ENCODE results near the gene TBC1D10B.

Gene TBC1D10B

GRCh38 chr16:30357085-30357714, 13.1 kb downstream of the TBC1D10B start:
- TF ChIP-seq CTCF (IDR thresholded peaks at IDR 0.05; ENCODE audit: insufficient read depth, low read depth, low read length, missing control alignments) = no peak
- no peak for DNase-seq (ENCODE audit: low read depth)
- H3K4me3 ChIP-seq (ENCODE audit: low read depth, low read length) = no peak overlapping the region

GRCh38 chr16:30356401-30357084, 13.8 kb downstream of the TBC1D10B start:
- no peak for DNase-seq (ENCODE audit: low read depth)
- peak overlapping the region; percentile 96 for H3K4me3 ChIP-seq (ENCODE audit: low read depth, low read length)
- no peak for TF ChIP-seq CTCF (IDR thresholded peaks at IDR 0.05; ENCODE audit: insufficient read depth, low read depth, low read length, missing control alignments)

- TF ChIP-seq CTCF (IDR thresholded peaks at IDR 0.05; ENCODE audit: insufficient read depth, low read depth, low read length, missing control alignments) = no peak
- peak overlapping the region; percentile 96 for H3K4me3 ChIP-seq (ENCODE audit: low read depth, low read length)
- no peak for DNase-seq (ENCODE audit: low read depth)
Observed at GRCh38 chr16:30355954-30356308, 14.4 kb downstream of the TBC1D10B start.

GRCh38 chr16:30355144-30355953, 14.9 kb downstream of the TBC1D10B start, which contains the start of gene CD2BP2:
Gene CD2BP2, minus strand, starts transcription at chr16:30355308. Its CDS starts 627 bp downstream, at chr16:30354681.
- DNase-seq (ENCODE audit: low read depth) = peak; percentile 98
- TF ChIP-seq CTCF (IDR thresholded peaks at IDR 0.05; ENCODE audit: insufficient read depth, low read depth, low read length, missing control alignments) = no peak

GRCh38 chr16:30354423-30355143, 15.7 kb downstream of the TBC1D10B start:
- peak overlapping the region; percentile 96 for H3K4me3 ChIP-seq (ENCODE audit: low read depth, low read length)
- no peak for TF ChIP-seq CTCF (IDR thresholded peaks at IDR 0.05; ENCODE audit: insufficient read depth, low read depth, low read length, missing control alignments)
- DNase-seq (ENCODE audit: low read depth) = no peak

More at GRCh38 chr16:30355144-30355953, 14.9 kb downstream of the TBC1D10B start, which contains the start of gene CD2BP2:
- H3K4me3 ChIP-seq (ENCODE audit: low read depth, low read length) = peak within 1 kb of the TSS; percentile 96

- H3K4me3 ChIP-seq (ENCODE audit: low read depth, low read length) = no peak overlapping the region
- no peak for DNase-seq (ENCODE audit: low read depth)
- no peak for TF ChIP-seq CTCF (IDR thresholded peaks at IDR 0.05; ENCODE audit: insufficient read depth, low read depth, low read length, missing control alignments)
Observed at GRCh38 chr16:30353438-30354129, 16.7 kb downstream of the TBC1D10B start.

Data from GM12865 (cell line).